D721Med (cell line): ENCODE data around the gene MICAL2.

Experiments used
- DNase-seq: peaks from one replicate; pipeline ENCODE4 v3.0.0; 2011; ENCODE audit warnings: low spot score; ENCODE audit not compliant: insufficient read length
- FAIRE-seq: peaks from 2 replicates; lab custom pipeline; 2011; peaks lifted over from hg19 to GRCh38; lab: Jason Lieb, UNC
- TF ChIP-seq, protein P1 (sequence below): IDR thresholded peaks from 2 replicates; pipeline ENCODE4 v1.5.1; 2012; ENCODE audit warnings: mild to moderate bottlenecking, control low read depth; ENCODE audit not compliant: insufficient read depth; ENCODE audit errors: missing control alignments

MICAL2 gene

DNA sequence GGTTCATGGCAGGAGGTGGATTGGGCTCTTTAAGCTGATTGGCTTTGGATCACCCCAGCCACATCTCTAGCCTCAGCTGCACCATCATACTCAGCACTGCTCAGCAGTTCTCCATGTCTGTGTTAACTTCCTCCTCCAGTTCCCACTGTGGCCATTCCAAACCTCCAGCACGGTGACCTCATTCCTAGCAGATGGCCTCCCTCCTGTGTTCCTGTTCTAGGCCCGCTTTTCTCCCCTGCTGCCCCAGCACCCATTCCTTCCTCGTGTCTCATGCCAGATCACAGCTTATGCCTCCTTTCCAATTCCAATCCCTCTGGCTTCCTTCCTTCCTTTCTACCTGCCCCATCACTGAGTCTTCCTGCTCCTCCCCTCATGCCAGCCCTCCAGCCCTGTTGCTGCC lies 96.1 kb downstream of the MICAL2 start:
- DNase-seq (no peak), FAIRE-seq (no peak)
- TF ChIP-seq, protein P1, sequence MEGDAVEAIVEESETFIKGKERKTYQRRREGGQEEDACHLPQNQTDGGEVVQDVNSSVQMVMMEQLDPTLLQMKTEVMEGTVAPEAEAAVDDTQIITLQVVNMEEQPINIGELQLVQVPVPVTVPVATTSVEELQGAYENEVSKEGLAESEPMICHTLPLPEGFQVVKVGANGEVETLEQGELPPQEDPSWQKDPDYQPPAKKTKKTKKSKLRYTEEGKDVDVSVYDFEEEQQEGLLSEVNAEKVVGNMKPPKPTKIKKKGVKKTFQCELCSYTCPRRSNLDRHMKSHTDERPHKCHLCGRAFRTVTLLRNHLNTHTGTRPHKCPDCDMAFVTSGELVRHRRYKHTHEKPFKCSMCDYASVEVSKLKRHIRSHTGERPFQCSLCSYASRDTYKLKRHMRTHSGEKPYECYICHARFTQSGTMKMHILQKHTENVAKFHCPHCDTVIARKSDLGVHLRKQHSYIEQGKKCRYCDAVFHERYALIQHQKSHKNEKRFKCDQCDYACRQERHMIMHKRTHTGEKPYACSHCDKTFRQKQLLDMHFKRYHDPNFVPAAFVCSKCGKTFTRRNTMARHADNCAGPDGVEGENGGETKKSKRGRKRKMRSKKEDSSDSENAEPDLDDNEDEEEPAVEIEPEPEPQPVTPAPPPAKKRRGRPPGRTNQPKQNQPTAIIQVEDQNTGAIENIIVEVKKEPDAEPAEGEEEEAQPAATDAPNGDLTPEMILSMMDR: no peak

DNA sequence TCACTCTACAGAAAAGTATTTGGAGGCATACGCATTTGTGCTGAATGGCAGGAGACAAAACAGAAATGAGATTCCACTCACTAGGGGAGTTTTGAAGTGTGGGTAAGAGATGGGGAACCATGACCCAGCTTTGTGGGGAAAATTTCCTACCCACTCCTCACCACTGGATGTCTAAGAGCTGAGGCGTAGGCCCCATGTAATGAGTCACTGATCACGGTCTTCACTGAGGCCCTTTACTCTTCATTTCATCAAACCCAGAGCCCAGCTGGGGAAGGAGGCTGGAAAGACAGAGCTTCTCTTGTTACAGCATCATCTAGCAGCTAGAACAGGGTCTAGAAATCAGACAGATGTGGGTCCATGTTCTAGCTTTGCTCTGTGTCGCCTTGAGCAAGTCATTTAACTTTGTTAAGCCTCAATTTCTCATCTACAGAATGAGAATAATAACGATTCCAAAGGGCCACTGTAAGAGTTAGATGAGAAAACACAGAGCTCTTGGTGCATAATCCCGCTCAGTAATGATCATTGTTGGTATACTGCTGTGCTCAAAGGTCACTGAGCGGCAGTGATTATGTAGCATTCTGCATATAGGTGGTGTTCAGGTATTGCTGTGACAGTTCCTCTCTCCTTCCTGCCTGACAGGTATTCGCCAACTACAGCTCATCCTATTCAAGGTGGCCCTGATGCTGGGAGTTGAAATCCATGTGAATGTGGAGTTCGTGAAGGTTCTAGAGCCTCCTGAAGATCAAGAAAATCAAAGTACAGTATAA lies 97.2 kb downstream of the MICAL2 start:
- TF ChIP-seq, protein P1: no peak
- no peak for DNase-seq
- FAIRE-seq: no peak

DNA sequence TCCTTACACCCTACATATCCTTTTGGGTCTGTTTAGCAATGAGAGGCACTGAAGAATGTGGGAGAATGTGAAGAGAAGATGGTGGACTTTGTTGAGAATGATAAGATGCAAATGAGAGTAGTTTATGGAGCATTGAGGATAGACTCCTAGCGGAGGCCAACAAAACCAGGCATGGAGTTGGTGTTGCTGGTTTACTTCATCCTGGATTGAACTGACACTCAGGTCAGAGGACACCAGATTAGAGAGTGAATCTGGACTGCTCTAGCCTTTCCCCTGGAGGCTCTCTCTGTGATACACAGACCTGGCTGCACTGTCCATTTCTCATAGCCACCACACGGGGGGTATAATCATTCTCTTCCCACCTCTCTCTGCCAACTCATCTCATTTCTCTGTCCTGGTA lies 98.7 kb downstream of the MICAL2 start:
- DNase-seq (no peak), FAIRE-seq (no peak)
- TF ChIP-seq, protein P1: no peak

DNA sequence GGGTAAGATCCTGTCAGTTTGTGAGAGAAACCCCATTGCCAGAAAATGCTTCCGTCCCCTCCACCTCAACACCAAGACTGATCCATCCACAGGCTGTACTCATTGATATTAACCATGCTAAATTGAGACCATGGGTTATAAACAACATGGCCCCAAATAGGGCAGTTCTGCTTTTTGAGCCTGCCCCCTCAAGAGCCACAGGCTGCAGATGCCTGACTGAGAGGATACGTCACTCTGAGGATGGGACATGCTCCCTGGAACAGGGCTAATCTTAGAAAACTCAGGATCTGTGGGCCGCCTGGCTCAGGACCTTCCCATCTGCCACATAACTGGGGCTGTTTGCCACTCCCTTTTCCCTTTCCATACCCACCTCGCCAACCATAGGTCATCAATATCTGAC lies 99.8 kb downstream of the MICAL2 start:
- FAIRE-seq (no peak), DNase-seq (no peak)
- TF ChIP-seq, protein P1: no peak

DNA sequence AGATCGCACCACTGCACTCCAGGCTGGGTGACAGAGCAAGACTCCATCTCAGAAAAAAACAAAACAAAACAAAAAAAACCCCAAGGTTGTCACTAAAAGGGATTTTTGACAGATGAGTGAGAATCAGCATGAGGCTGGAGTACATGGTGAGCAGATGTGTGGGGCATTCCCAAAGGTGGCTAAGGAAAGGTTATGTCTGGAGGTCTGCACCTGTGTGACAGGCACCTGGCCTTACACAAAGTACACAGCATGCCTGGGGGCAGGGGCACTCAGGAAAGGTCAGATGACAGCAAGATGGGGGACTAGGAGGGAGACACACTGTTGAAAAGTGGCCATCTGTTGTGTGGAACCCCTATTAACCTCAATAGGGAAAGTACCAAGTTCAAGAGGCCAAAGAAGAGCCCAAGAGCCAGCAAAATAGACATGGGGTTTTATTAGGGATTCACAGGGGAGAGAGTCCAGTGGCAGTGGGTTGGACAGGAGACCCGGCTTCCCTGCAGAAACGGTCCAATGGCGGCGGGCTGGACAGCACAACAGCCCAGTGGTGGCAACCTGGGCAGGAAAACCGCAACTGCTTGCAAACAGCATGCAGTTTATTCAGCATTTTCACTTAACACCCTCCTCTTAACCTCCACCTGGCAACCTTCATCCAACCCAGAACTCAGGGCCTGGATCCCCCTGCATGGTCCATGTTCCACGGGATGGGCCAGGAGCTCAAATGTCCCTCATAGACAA lies 101.1 kb downstream of the MICAL2 start:
- TF ChIP-seq, protein P1: no peak
- FAIRE-seq: no peak
- DNase-seq: no peak

DNA sequence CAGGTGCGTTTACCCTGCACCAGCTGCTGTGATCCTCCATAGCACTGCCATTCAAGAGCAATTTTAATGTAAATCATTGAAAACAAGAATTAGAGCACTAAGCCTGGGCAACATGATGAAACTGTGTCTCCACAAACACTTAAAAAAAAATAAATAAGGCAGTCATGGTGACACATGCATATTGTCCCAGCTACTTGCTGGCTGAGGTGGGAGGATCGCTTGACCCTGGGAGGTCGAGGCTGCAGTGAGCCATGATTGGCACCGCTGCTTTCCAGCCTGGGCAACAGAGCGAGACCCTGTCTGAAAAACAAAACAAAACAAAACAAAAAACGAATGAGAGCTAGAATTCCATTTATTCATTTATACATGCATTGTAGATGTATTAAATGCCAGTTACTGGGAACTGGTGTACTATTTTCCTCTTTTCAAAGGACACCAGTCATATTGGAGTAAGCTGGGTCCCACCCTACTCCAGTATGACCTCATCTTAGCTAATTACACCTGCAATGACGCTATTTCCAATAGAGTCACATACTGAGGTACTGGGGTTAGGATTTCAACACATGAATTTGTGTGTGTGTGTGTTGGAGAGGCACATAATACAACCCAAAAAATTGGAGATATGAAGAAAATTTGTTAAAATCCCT lies 101.9 kb downstream of the MICAL2 start:
- DNase-seq: no peak
- TF ChIP-seq, protein P1: no peak
- FAIRE-seq: no peak

DNA sequence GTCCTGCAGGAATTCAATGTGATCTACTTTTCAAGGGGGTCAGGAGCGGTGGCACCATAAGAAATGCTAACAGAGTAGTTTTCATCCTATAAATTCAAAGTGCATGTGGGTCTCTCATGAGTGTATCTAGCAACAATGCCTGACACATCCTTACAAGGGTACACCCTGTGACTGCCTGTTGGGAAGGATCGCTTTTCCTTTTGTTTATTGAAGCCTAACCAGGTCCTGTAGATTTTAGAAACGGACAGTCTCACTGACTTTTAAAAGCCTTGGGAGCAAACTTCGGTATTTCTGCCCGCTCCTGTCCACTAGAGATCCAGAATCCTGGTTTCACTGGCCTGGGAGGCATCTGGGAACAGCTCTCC lies 102.4 kb downstream of the MICAL2 start:
- DNase-seq: no peak
- TF ChIP-seq, protein P1: no peak
- no peak for FAIRE-seq
